A172 (cell line): ENCODE results near the gene STAT4. TPM values are rescaled to one million over a fixed set of nuclear protein-coding genes. Genes with fewer than 3 reads are reported as not detected.
"Not testable (repeated sequence)": the region's sequence is repeated elsewhere in the genome, so short reads cannot be mapped to it uniquely, and the experiment has no call there.

ENCODE experiments used
- DNase-seq: peaks from one replicate; pipeline ENCODE4 v3.0.0-alpha.2; 2015; ENCODE audit warnings: low spot score
- total RNA-seq: library from RNA; depleted of rRNA; stranded (reverse); fragments of >200 nt; shearing (Covaris generic); gene quantifications from 2 replicates; pipeline ENCODE4 v1.2.3, GENCODE V29; 2014; rRNA removed

STAT4 gene
- total RNA-seq, 1 experiment from 2014 or later, result 0.93 TPM

DNA sequence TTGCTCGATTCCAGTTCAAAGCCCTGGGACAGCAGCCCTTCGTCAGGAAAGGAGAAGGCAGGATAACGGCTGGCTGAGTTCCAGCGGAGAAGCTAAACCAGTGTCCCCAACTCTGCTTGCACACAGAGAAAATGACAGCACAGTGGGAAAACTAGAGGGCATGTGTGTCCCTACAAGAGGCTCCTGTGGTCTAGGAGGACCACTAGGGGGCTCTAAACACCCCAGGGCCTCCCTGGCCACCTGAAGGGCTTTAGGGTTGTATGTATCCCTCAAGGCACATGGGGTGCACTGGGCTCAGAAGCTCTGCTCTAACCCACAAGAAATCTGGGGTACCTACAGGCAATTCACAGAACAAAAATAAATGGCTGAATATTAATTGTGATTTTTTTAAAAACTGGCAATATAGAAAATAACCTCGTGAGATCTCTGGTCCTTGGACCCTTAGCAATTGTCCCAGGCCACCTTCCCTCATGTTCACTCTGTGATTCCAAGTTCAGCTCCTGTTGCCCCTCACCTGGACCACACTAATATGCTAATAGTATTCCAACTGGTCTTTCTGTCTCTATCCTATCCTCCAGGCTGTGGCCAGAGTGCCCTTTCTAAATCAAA is 154.4 kb downstream of the STAT4 start:
- peak; percentile 33 for DNase-seq

DNA sequence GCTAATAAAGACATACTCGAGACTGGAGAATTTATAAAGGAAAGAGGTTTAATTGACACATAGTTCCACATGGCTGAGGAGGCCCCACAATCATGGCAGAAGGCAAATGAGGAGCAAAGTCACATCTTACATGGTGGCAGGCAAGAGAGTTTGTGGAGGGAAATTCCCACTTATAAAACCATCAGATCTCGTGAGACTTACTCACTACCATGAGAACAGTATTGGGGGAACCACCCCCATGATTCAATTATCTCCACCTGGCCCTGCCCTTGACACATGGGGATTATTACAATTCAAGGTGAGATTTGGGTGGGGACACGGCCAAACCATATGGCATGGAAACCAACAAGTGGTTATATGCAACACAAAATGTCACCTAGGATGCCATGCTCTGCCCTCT is 155.5 kb downstream of the STAT4 start:
- not testable (repeated sequence) for DNase-seq

DNA sequence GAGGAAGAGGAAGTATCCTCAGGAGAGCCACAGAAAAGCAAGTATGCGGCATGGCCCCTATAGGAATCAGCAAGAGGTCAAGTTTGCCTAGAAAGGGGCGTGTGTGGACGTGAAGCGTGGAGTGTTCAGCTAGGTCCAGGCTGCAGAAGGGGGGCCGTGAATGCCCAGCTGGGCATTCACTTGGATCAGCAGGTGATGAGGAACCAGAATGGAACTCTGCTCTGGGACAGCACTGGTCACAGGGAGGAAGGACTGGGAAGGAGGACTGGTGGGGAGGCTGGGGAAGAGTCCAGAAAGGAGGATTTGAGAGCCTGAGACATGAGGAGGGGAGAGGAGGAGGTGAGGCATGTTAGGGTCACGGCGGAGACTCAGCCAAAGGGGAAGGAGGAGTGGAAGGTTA is 156.6 kb downstream of the STAT4 start:
- no peak for DNase-seq

DNA sequence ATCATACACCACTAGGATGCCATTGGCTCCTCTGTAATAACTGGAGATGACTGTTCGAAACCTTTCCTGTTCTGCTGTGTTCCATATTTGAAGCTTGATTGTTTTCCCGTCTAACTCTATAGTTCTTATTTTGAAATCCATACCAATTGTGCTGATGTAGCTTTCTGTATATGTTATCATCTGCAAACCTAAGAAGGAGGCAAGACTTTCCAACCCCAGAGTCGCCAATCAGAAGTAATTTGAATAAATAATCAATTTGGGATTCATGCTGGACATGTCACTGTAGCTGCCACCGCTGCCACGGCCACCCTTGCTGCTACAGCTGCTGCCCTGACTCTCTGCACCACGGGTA is 157.5 kb downstream of the STAT4 start:
- no peak for DNase-seq

DNA sequence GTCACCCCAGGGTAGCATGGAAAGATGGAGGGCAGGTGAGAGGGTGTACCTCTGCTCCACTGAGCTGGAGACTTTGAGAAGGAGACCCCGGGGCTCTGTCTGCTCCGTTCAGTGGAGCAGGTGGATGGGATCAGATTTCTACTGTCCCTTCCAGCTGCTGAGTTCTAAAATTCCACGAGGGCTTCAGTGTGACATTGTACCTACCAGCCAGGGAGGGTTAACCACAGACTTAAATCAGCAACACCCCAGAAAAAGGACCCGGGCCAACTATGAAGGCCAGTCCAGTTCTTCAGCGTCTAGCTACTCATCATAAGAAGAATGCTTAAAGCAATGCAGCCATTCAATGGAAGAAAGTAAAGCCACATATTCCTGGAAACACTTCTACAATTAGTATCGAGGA is 160.7 kb downstream of the STAT4 start:
- DNase-seq, result no peak

DNA sequence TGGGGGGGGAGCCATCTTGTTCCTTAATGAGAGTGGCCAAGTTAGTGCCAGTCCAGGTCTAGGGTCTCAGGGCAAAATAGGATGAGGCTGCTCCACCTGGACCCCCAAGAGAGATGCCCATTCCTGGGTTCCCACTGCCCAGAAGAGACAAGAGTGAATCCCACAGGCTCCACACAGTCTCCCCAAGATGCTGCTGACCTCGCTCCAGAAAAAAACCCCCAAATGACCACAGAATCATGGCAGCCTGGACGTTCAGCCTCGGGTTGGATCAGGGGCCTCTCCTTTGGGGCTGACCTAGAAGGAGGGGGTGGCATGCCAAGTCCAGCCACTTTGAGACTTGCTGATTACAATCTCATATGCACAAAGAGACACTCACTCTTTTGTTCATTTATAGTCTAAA is 161.9 kb downstream of the STAT4 start:
- DNase-seq, result no peak

DNA sequence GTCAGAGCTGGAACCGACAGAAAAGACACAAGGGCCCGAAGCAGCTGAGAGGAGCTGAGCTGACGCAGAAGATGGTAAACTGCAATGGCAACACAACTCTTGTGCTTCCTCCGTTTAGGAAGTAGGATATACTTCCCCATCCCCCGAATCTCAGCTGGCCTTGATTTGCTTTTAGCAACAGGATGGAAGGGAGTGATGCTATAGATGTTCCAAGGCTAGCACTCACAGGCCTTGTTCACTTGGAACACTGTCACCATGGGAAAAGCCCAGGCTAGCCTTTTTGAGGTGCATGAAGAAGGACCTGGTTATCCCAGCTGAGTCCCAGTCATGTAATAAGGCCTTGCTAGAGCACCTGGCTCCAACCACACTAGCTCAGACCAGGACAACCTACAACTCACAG is 162.9 kb downstream of the STAT4 start:
- DNase-seq, result no peak

DNA sequence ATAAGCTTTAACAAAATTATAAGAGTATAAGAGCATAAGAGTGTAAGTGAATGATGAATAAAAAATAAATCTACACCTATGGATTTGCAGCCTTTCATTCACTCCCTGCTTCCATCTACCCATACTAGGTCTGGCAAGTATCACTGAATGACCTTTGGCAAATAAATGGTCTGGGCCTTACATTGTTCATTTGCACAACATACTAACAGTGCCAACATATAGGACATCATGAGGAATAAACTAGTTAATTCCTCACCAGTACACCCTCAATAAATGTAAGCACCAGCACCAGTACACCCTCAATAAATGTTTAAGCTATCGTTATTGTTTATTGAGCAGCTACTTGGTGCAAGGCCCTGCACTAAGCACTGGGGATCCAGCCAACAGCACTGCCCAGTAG is 163.7 kb downstream of the STAT4 start:
- DNase-seq, result no peak

DNA sequence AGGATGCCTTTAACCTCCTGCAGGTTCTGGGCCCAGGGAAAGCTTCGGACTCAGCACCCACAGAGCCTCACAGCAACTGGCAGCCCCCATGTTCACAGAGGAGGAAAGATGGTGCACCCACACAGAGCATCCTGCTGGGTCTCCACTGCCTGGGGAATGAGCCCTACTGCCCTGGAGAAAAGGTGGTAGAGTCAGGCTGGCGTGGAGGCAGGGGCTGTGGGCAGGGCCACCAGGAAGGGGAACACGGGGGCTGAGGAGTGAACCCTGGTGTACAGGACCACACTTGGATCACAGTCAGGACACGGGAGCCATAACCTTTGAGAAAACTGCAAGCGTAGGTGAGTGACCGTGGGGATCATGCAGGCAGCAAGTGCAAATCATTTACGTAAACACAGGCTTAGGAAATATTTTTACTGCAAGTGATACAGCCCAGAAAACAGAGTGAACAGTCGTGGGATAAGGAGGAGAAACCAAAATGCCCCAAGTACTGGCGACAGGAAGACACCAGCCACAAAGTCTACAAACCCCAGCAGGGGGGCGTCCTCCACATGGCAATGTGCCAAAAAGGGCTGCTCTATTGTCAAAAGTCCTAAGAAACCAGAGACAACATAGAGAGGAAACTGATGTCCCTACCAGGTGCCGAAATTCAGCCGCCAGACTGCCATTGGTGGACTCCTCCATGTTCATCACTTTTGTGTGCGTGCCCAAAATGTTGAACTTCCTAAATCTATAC is 164.4 kb downstream of the STAT4 start:
- DNase-seq, result peak; percentile 8

DNA sequence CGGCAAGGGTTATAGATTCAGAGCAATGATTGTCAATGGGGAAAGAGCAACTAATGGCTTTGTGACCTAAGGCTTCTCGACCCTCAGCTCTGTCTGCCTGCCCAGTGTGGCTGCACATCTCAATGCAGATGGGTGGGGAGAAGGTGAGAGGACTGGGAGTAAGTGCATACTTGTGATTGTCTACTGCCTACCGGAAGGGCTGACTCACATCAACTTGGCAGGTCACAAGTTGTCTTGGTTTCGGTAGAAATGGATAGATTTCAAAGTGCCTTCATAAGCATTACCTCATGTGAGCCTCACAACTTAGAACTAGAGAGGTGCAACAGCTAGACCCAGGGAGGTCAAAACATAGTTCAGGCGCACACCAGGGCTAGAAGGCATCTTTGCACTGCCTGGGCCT is 166.2 kb downstream of the STAT4 start:
- DNase-seq, result peak; percentile 85

DNA sequence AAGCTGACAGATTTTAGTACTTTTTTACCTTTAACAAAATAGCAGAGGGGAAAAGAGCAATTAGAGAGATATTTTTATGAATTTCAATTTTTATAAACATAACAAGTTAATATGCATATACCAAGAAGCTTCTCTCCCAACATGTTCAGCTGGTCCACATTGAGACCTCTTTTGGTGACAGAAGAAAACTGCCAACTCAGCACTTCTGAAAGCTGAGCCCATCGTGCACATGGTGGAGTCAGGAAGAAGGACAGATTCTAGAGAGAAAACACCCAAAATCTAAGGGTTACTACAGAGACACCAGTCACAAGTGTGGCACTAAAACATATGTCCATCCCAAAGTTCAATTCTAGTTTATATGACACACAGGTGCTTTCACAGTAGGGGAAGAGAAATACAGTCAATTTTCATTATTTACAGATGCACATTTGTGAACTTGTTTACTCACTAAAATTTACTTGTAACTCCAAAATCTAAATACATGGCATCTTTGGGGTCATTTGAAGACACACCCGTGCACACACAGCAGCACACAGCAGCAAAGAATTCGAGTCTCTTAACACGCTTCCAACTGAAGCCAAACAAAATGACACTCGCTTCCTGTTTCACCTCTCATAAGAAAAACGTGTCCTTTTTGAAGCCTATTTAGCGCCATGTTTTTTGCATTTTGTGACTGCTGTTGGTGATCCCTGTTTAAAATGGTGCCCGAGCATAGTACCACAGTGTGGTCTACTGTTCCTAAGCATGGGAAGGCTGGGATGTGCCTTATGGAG is 168.3 kb downstream of the STAT4 start:
- DNase-seq, result no peak

DNA sequence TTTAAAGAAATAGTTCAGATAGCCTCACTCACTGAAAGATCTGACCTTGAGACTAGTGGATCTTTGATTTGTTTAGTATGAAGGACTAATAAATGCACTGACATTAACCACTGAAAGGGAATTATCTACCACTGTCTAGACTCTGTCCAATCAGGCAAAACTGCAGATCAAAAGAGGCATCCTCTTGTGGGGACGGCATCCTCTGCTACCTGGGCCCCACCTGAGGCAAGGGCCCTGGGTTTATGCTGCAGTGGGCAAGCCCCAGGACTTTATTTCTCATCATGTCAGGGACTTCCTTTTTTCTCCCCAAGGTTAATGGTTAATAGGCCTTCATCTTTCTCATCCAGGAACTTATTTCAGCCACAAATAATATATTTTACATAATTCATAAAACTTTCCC is 169.1 kb downstream of the STAT4 start:
- DNase-seq, result no peak

DNA sequence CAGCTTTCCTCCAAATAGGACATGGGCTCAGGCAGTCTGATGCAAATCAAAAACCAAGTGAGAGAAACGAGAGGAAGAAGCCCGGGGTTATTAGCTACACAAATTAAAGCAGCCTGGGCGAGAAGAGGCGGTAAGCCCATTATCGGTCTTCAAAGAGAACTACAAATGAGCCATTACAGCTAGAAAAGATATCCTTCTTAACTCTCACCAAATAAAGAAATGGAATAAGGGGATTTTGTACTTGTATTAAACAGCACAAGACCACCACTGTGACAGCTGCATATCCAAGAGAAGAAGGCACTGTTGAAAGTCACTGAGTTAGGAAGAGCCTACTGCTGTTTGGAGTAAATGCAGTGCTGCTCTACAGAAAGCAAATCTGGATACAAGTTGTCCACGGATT is 169.5 kb downstream of the STAT4 start:
- DNase-seq, result no peak

DNA sequence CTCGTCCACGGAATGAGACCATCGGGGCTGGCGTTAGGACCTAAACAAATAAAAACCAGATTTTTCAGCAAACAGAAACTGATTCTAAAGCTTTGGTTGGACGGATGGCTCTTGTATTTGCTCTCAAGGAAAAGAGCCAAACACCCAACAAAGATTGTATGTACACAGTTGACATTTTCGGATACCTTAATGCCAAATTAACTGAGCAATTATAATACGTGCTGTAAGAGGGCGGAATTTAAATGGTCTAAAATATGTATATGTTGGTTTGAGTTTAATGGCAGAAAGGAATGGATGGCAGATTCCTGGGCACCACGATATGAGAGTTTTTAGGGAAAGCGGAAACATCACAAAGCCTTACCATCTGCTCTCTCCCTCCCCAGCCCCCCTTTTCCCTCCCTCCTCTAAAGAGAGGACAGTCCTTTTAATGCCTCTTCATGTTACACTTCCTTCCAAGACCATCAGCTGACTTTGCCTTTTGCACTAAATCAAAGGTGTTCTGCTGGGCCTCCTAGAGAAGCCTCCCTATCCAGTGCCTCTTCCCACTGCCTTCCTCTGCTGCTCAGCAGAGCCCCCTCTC is 170.1 kb downstream of the STAT4 start:
- DNase-seq, result no peak

DNA sequence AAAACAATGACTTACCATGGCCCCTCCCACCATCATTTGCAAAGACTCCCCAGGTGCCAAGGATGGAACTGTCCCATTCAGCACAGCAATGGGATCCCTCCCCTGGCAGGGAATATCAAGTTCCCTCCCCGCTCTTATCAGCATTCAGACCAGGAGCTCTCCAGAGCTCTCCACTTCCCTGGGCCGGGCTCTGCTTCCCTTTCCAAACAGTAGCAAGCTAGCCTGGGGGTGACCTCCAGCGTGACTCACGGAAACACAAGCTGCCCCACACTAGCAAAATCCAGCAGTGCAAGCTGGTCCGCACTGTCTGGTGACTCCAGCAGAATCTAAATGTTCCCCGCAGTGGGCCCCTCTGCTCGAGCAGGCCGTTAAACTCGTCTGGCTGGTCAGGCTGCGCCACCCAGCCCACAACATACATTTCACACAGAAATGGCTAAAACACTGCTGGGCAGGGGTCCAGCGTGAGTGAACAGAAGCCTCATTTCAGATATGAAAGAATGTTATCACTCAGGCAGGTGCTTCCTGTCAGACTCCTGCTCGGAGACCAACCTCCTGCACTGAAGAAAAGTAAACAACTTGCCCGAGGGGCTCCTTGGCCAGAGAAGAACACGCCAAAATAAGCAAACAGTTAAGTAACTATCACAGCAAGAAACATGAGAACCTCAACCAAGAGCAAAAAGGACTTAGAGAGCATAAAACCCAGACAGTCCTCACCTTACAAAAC is 170.7 kb downstream of the STAT4 start:
- DNase-seq, result peak; percentile 14

Other genes starting within 250 kb of the STAT4 start
- 55.0 and 64.7 TPM in 2 replicates for gene STAT1, start 136.8 kb downstream of the STAT4 start, total RNA-seq
- 4.1 and 4.9 TPM in 2 replicates for gene MYO1B, start 94.4 kb upstream of the STAT4 start, total RNA-seq